Activated CD4-positive, alpha-beta T cell treated with anti-CD3 and anti-CD28 coated beads for 36 hours (primary cell): ENCODE measurements around the gene STK4. TPM values are rescaled to one million over a fixed set of nuclear protein-coding genes. Genes with fewer than 3 reads are reported as not detected.
A peak's percentile ranks its signal among the peaks of the same experiment; 100 is the strongest.

Experiments used
- ATAC-seq: fragments of 200-7000 bp; cut with Tn5 transposase; one replicate; pipeline ENCODE4 v1.10.0; 2021; ENCODE audit warnings: mild to moderate bottlenecking, moderate library complexity
- CTCF ChIA-PET: fragments of 350-600 bp; sonication (Branson Sonifier 250); formaldehyde crosslinking; loops from one replicate; lab custom pipeline; 2021; ENCODE audit warnings: antibody characterized with exemption; lab: Charles Lee
- POLR2A ChIA-PET: fragments of 350-600 bp; sonication (Branson Sonifier 250); formaldehyde crosslinking; loops from one replicate; lab custom pipeline; 2021; ENCODE audit warnings: antibody characterized with exemption, inconsistent platforms; lab: Charles Lee
- DNase-seq: peaks from one replicate; pipeline ENCODE4 v3.0.0-alpha.2; 2020
- H3K27ac Mint-ChIP-seq: one replicate; pipeline ENCODE4 v1.8.0; 2021; ENCODE audit warnings: mixed read lengths
- H3K27me3 Mint-ChIP-seq: one replicate; pipeline ENCODE4 v1.8.0; 2021; ENCODE audit warnings: mixed read lengths
- H3K36me3 Mint-ChIP-seq: one replicate; pipeline ENCODE4 v1.8.0; 2021; ENCODE audit warnings: low read depth, mixed read lengths
- H3K4me1 Mint-ChIP-seq: one replicate; pipeline ENCODE4 v1.8.0; 2021; ENCODE audit warnings: mixed read lengths
- H3K4me3 Mint-ChIP-seq: one replicate; pipeline ENCODE4 v1.8.0; 2021; ENCODE audit warnings: mild to moderate bottlenecking, moderate library complexity, mixed read lengths
- H3K9me3 Mint-ChIP-seq: one replicate; pipeline ENCODE4 v1.8.0; 2021; ENCODE audit warnings: low read depth, mixed read lengths
- intact Hi-C, 2 experiments: fragments of 100-400 bp; cut with DNase I in 1 of 2; cut with micrococcal nuclease in 1 of 2; formaldehyde crosslinking; loops; one replicate each; pipeline versions ENCODE4 v1.14.2 to v1.15.1; 2022 to 2024; cut with DNase I, micrococcal nuclease
- total RNA-seq, 2 experiments: library from RNA; stranded (reverse); gene quantifications; one replicate each; pipeline ENCODE4 v1.2.3, GENCODE V29; 2021

Gene STK4
- total RNA-seq, 2 experiments from 2014 or later = 156 to 164 TPM

DNA sequence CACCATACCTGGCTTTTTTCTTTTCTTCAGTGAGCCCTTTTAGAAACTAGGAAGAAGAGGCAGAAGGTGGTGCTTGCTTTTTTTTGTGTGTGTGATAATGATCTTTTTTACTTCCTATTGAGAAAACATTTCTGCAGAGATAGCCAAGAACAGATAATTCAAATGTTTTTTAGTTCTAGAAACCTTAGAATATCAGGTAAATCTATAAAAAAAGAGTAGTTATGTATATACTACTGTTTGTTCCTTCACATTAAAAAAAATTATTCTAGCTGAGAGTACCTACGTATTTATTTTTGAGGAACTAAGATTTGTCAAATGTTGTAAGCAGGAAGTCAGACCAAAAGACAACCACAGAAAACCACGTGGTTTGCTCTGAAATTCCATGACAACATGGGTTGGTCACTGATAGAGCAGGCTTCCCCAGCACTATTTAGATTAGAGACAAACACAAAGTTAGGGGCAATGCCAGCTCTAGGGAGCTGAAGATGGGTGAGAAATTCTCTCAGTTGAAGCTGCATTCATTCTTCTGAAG lies 12.8 kb downstream of the STK4 start:
- DNase-seq (peak; percentile 74), ATAC-seq (peak; percentile 75)
- intact Hi-C loops = loop anchor here (1.0 to 10.0 kb wide), 3 partner anchors 8 to 484 kb away; no protein-coding TSS in a partner anchor
- H3K27me3 Mint-ChIP-seq = no peaks in the 10 kb centered on the region
- peaks cover 84% of the 10 kb centered on the region for H3K36me3 Mint-ChIP-seq
- peak overlapping the region; percentile 95 for H3K27ac Mint-ChIP-seq
- no peaks in the 10 kb centered on the region for H3K9me3 Mint-ChIP-seq
- H3K4me1 Mint-ChIP-seq = peaks cover 90% of the 10 kb centered on the region
- peak overlapping the region; percentile 10 for H3K4me3 Mint-ChIP-seq
- POLR2A ChIA-PET = interaction anchor here (0.7 to 1.8 kb wide), 2 partner anchors 9 to 428 kb away, joined by 6 to 8 read pairs; no protein-coding TSS in a partner anchor
- CTCF ChIA-PET = interaction anchor here (0.7 to 3.3 kb wide), 7 partner anchors 11 to 157 kb away, joined by 3 to 18 read pairs (median 4); partner anchors contain the start of gene TOMM34

DNA sequence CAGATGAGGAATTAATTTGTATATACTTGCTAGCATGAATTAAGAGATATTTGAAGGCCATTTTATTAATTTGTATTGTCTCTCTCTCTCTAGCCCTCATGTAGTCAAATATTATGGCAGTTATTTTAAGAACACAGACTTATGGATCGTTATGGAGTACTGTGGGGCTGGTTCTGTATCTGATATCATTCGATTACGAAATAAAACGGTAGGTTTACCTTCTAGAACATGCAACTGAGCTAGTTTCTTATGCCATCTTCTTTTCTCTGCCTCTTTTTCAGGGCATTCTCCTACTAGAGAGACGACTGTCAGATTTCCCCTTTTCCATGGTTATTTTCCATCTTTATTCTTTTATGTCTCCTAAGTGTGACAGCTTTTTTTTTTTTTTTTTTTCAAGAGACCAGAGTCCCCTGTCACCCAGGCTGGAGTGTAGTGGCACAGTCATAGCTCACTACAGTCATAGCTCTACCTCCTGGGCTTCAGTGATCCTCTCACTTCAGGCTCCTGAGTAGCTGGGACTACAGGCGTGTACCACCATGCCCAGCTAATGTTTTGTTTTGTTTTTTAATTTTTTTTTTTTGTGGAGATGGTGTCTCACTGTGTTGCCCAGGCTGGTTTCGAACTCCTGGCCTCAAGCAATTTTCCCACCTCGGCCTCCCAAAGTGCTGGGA lies 15.6 kb downstream of the STK4 start:
- ChIA-PET CTCF (interaction anchor here (0.7 to 1.0 kb wide), 3 partner anchors 12 to 96 kb away, joined by 3 read pairs; partner anchors contain the start of gene YWHAB), POLR2A (interaction anchor here (0.6 to 0.8 kb wide), 2 partner anchors 20 to 25 kb away, joined by 5 to 7 read pairs; no protein-coding TSS in a partner anchor)
- intact Hi-C loops = no loop called here
- H3K4me3 Mint-ChIP-seq = no peak overlapping the region
- ATAC-seq (peak; percentile 85), DNase-seq (peak; percentile 40)
- H3K27ac Mint-ChIP-seq = peak overlapping the region; percentile 95
- H3K9me3 Mint-ChIP-seq = no peaks in the 10 kb centered on the region
- peaks cover 77% of the 10 kb centered on the region for H3K36me3 Mint-ChIP-seq
- no peaks in the 10 kb centered on the region for H3K27me3 Mint-ChIP-seq
- peaks cover 83% of the 10 kb centered on the region for H3K4me1 Mint-ChIP-seq

DNA sequence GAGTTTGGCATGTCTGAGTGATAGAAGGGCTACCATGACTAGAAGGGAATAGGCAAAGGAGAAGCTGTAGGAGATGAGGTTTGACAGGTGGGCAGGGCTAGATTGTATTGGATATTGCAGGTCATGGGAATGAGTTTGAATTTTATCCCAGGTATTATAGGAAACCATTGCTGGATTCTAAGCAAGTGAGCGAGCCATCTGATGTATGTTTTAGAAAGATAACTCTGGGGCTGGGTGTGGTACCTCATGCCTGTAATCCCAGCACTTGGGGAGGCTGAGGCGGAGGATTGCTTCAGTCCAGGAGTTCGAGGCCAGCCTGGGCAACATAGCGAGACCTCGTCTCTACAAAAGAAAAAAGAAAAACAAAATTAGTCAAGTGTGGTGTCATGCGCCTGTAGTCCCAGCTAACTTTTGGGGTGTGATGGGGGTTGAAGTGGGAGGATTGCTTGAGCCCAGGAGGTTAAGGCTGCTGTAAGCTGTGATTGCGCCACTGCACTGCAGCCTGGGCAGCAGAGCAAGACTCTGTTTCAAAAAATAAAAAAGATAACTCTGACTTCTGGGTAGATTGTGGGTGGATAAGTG lies 16.9 kb downstream of the STK4 start:
- H3K27me3 Mint-ChIP-seq = no peaks in the 10 kb centered on the region
- peaks cover 74% of the 10 kb centered on the region for H3K36me3 Mint-ChIP-seq
- ChIA-PET CTCF (interaction anchor here (0.7 kb wide), 1 partner anchor 13 kb away, joined by 4 read pairs; no protein-coding TSS in a partner anchor), POLR2A (no interaction called here)
- H3K4me1 Mint-ChIP-seq = peaks cover 76% of the 10 kb centered on the region
- ATAC-seq (no peak), DNase-seq (no peak)
- H3K9me3 Mint-ChIP-seq = no peaks in the 10 kb centered on the region
- H3K4me3 Mint-ChIP-seq = no peak overlapping the region
- peak overlapping the region; percentile 63 for H3K27ac Mint-ChIP-seq
- intact Hi-C loops = no loop called here

DNA sequence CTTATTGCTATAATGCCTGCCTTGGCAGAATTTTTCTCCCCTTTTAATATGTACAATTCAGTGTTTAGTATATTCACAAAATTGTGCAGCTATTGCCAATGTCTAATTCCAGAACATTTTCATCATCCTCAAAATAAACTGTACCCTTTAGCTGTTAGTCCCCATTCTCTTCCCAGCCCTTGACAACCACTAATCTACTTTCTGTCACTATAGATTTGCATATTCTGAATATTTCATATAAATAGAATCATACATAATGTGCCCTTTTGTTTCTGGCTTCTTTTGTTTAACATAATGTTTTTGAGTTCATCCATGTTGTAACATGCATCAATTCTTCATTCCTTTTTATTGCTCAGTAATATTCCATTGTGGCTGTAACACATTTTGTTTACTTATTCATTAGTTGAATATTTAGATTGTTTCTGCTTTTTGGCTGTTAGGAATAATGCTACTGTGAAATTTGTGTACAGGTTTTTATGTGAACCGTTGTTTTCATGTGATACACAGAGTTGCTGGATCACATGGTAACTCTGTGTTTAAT lies 22.4 kb downstream of the STK4 start:
- ChIA-PET CTCF (interaction anchor here (3.4 kb wide), 1 partner anchor 11 kb away, joined by 18 read pairs; no protein-coding TSS in a partner anchor), POLR2A (interaction anchor here (1.1 kb wide), 1 partner anchor 10 kb away, joined by 3 read pairs; no protein-coding TSS in a partner anchor)

DNA sequence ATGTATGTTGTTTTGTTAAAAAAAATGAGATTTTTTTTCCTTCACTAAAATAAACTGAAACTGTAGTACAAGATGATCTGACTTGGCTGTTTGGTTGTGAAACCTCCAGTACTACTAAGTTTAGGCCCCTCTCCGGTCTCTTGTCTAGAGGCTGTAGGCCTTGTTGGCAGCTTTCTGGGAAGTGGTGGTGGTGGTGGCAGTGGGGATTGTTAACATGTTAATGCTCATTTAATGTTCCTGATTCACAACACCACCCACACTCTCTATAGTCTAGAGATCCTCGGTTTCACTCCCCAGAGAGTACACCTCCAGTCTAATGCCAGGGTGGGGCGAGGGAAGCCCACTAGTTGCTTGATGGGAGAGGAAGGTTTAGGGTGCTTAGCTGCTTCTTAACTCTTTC lies 24.1 kb downstream of the STK4 start:
- H3K9me3 Mint-ChIP-seq = no peaks in the 10 kb centered on the region
- intact Hi-C loops = loop anchor here (1.0 to 5.0 kb wide), 4 partner anchors 11 to 47 kb away; no protein-coding TSS in a partner anchor
- ChIA-PET CTCF (interaction anchor here (0.6 to 3.4 kb wide), 9 partner anchors 12 to 304 kb away, joined by 3 to 18 read pairs (median 3); no protein-coding TSS in a partner anchor), POLR2A (interaction anchor here (0.7 to 1.7 kb wide), 3 partner anchors 13 to 20 kb away, joined by 3 to 8 read pairs (median 6); no protein-coding TSS in a partner anchor)
- H3K4me1 Mint-ChIP-seq = peaks cover 78% of the 10 kb centered on the region
- peak; percentile 90 for ATAC-seq
- peak overlapping the region; percentile 70 for H3K4me3 Mint-ChIP-seq
- H3K27me3 Mint-ChIP-seq = no peaks in the 10 kb centered on the region
- peak overlapping the region; percentile 94 for H3K27ac Mint-ChIP-seq
- peaks cover 65% of the 10 kb centered on the region for H3K36me3 Mint-ChIP-seq
- peak; percentile 81 for DNase-seq

More for the DNA sequence above, 22.4 kb downstream of the STK4 start:
- peak overlapping the region; percentile 94 for H3K27ac Mint-ChIP-seq
- H3K4me1 Mint-ChIP-seq = peaks cover 76% of the 10 kb centered on the region
- no peak overlapping the region for H3K4me3 Mint-ChIP-seq
- no peaks in the 10 kb centered on the region for H3K9me3 Mint-ChIP-seq
- intact Hi-C loops = no loop called here
- no peak for ATAC-seq
- peaks cover 65% of the 10 kb centered on the region for H3K36me3 Mint-ChIP-seq
- no peaks in the 10 kb centered on the region for H3K27me3 Mint-ChIP-seq
- DNase-seq = no peak

DNA sequence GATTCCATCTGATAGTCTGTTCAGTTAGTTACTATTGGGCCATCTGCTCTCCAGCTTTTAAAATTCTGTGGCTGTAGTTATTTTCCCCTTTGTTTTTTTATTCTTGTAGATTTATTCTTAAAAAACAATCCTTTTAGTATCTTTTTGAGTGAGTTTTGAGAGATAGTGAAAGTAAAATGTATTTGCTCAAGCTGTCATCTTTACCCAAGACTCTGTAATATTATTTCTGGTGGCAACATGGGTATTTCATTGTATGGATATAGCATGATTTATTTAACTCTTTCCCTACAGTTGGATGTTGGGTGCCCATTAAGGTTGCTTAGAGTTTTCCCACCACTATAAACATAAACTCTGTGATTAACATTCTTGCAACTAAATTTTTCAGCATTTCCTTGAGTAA lies 24.6 kb downstream of the STK4 start:
- Mint-ChIP-seq H3K4me1 (peaks cover 77% of the 10 kb centered on the region), H3K27me3 (no peaks in the 10 kb centered on the region), H3K27ac (peak overlapping the region; percentile 94), H3K4me3 (peak overlapping the region; percentile 70), H3K36me3 (peaks cover 64% of the 10 kb centered on the region), H3K9me3 (no peaks in the 10 kb centered on the region)
- intact Hi-C loops = loop anchor here (1.0 to 5.0 kb wide), 4 partner anchors 12 to 46 kb away; no protein-coding TSS in a partner anchor
- POLR2A ChIA-PET = interaction anchor here (0.7 to 1.7 kb wide), 3 partner anchors 13 to 20 kb away, joined by 3 to 8 read pairs (median 6); no protein-coding TSS in a partner anchor
- DNase-seq (no peak), ATAC-seq (peak; percentile 45)
- CTCF ChIA-PET = interaction anchor here (0.7 to 3.4 kb wide), 7 partner anchors 13 to 303 kb away, joined by 3 to 18 read pairs (median 4); no protein-coding TSS in a partner anchor

DNA sequence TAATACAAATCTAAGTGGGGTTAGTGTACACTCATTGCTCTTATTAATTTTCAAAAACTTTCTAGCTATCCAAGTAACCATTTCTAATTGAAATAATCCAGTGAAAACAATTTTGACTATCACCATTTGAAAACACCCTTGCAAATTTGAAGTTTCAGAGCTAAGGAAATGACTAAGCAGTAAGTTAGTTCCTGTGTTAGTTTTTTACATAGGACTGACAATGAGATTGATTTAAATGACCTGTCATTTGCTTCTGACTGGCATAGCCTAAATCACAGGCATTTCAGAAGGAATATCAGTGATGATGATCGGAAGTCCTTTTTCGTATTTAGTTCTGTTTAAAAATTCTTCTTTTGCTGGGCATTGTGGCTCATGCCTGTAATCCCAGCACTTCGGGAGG lies 27.0 kb downstream of the STK4 start:
- intact Hi-C loops = loop anchor here (5.0 kb wide), 2 partner anchors 36 to 44 kb away; no protein-coding TSS in a partner anchor
- DNase-seq (no peak), ATAC-seq (peak; percentile 52)
- H3K27ac Mint-ChIP-seq = peak overlapping the region; percentile 85
- H3K4me1 Mint-ChIP-seq = peaks cover 83% of the 10 kb centered on the region
- peaks cover 65% of the 10 kb centered on the region for H3K36me3 Mint-ChIP-seq
- no peak overlapping the region for H3K4me3 Mint-ChIP-seq
- ChIA-PET POLR2A (interaction anchor here (0.6 to 1.2 kb wide), 2 partner anchors 23 to 34 kb away, joined by 3 to 4 read pairs; partner anchors contain the start of gene TOMM34), CTCF (interaction anchor here (0.5 to 1.1 kb wide), 2 partner anchors 11 to 26 kb away, joined by 3 read pairs; no protein-coding TSS in a partner anchor)
- H3K9me3 Mint-ChIP-seq = no peaks in the 10 kb centered on the region
- no peaks in the 10 kb centered on the region for H3K27me3 Mint-ChIP-seq

DNA sequence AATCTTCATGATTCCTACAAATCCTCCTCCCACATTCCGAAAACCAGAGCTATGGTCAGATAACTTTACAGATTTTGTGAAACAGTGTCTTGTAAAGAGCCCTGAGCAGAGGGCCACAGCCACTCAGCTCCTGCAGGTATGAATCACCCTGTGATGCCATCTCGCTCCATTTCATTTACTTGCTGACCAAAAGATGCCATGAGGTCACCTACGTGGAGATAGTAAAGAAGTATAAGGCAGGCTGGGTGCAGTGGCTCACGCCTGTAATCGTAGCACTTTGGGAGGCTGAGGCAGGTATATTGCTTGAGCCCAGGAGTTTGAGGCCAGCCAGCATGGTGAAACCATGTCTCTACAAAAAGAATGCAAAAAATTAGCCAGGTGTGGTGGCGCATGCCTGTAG lies 30.9 kb downstream of the STK4 start:
- ChIA-PET POLR2A (interaction anchor here (0.8 kb wide), 1 partner anchor 20 kb away, joined by 5 read pairs; no protein-coding TSS in a partner anchor), CTCF (interaction anchor here (0.9 to 2.3 kb wide), 6 partner anchors 10 to 98 kb away, joined by 3 to 14 read pairs (median 4); no protein-coding TSS in a partner anchor)
- DNase-seq = no peak
- H3K36me3 Mint-ChIP-seq = peaks cover 69% of the 10 kb centered on the region
- H3K4me1 Mint-ChIP-seq = peaks cover 61% of the 10 kb centered on the region
- H3K4me3 Mint-ChIP-seq = no peak overlapping the region
- intact Hi-C loops = no loop called here
- H3K27ac Mint-ChIP-seq = peak overlapping the region; percentile 66
- H3K27me3 Mint-ChIP-seq = no peaks in the 10 kb centered on the region
- no peaks in the 10 kb centered on the region for H3K9me3 Mint-ChIP-seq
- ATAC-seq = no peak

DNA sequence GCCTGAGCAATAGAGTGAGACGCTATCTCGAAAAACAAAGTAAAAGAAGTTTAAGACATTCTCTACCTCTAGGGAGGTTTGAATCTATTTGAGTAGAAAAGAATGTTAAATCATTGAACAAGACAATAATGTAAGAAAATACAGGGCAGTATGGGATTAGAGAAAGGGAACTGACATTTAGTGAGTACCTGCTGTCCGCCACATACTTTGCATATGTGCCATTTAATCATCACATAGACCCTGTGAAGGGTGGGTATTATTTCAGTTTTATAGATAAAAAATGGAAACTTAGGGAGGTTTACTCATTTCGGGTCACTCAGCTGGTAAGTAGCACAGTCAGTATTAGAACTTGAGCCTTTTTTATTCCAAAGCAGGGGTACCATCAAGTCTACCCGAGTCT lies 31.4 kb downstream of the STK4 start:
- ChIA-PET CTCF (interaction anchor here (0.7 to 2.3 kb wide), 7 partner anchors 9 to 98 kb away, joined by 3 to 14 read pairs (median 5); no protein-coding TSS in a partner anchor), POLR2A (interaction anchor here (0.6 kb wide), 1 partner anchor 44 kb away, joined by 4 read pairs; no protein-coding TSS in a partner anchor)
- intact Hi-C loops = no loop called here
- ATAC-seq (peak; percentile 16), DNase-seq (no peak)
- Mint-ChIP-seq H3K27me3 (no peaks in the 10 kb centered on the region), H3K36me3 (peaks cover 68% of the 10 kb centered on the region), H3K4me3 (no peak overlapping the region), H3K9me3 (no peaks in the 10 kb centered on the region), H3K27ac (peak overlapping the region; percentile 66), H3K4me1 (peaks cover 56% of the 10 kb centered on the region)

DNA sequence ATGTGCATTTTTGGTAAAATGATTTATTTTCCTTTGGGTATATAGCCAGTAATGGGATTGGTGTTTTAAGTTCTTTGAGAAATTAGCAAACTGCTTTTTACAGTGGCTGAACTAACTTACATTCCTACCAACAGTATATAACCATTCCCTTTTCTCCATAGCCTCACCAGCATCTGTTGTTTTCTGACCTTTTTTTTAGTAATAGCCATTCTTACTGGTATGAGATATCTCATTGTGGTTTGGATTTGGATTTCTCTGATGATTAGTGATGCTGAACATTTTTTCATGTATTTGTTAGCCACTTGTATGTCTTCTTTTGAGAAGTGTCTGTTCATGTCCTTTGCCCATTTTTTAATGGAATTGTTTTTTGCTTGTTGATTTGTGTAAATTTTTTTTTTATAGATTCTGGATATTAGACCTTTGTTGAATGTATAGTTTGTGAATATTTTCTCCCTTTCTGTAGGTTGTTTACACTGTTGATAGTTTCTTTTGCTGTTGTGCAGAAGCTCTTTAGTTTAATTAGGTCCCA lies 42.3 kb downstream of the STK4 start:
- no peak overlapping the region for H3K27ac Mint-ChIP-seq
- no peaks in the 10 kb centered on the region for H3K27me3 Mint-ChIP-seq
- no peak overlapping the region for H3K4me3 Mint-ChIP-seq
- peaks cover 46% of the 10 kb centered on the region for H3K4me1 Mint-ChIP-seq
- no peak for ATAC-seq
- POLR2A ChIA-PET = no interaction called here
- H3K9me3 Mint-ChIP-seq = no peaks in the 10 kb centered on the region
- no peak for DNase-seq
- peaks cover 59% of the 10 kb centered on the region for H3K36me3 Mint-ChIP-seq
- intact Hi-C loops = no loop called here
- CTCF ChIA-PET = interaction anchor here (1.0 to 3.0 kb wide), 2 partner anchors 42 to 87 kb away, joined by 3 to 21 read pairs; no protein-coding TSS in a partner anchor
